Left cardiac atrium (tissue), 4 donors: ENCODE data around the gene EPS8L3. TPM values are rescaled to one million over a fixed set of nuclear protein-coding genes. Genes with fewer than 3 reads are reported as not detected.
"Not testable (repeated sequence)": the region's sequence is repeated elsewhere in the genome, so short reads cannot be mapped to it uniquely, and the experiment has no call there.

Source experiments
- ATAC-seq, 2 donors: fragments of 200-7000 bp; cut with Tn5 transposase; one replicate each; pipeline ENCODE4 v1.9.1; 2020; ENCODE audit warnings: mild to moderate bottlenecking in 2 of 2, moderate library complexity in 2 of 2
- DNase-seq: peaks from one replicate; pipeline ENCODE4 v3.0.0-alpha.2; 2020
- intact Hi-C, 2 donors: fragments of 100-400 bp; cut with DNase I; formaldehyde crosslinking; loops; one replicate each; pipeline versions ENCODE4 v1.14.1 to v1.15.1; 2022 to 2023
- total RNA-seq, 2 donors: library from RNA; stranded (reverse); fragmentation: NEBNext Ultra II Directional; extraction: Animal tissue kit (Norgen Biotek cat#: 25700); gene quantifications; one replicate each; pipeline ENCODE4 v1.2.1, GENCODE V29; 2021
- donor health status: DM: no; HTN: yes; CAD: no.
- donor health status: DM: no; HTN: yes; CAD: no; lungs with severe emphysema.
- donor health status: DM: yes; HTN: yes; CAD: no.
- donor health status: Dilated cardiomyopathy.

The EPS8L3 gene
- total RNA-seq, 2 donors from 2014 or later = not detected

- peak; percentile 37 for DNase-seq
- intact Hi-C loops = loop anchor here in 1 of 2 donors (5.0 kb wide), 1 partner anchor 128 kb away; no protein-coding TSS in a partner anchor
- peak; percentile 16 to 38 for ATAC-seq
Observed at GRCh38 chr1:109770331-109771095, 6.8 kb upstream of the EPS8L3 start.

- ATAC-seq (no peak), DNase-seq (no peak)
- intact Hi-C loops = loop anchor here in 1 of 2 donors (5.0 kb wide), 2 partner anchors 127 to 227 kb away; no protein-coding TSS in a partner anchor
Observed at GRCh38 chr1:109769330-109770078, 5.8 kb upstream of the EPS8L3 start.

- DNase-seq (peak; percentile 18), ATAC-seq (no peak)
- intact Hi-C loops = loop anchor here in 1 of 2 donors (5.0 kb wide), 1 partner anchor 227 kb away; no protein-coding TSS in a partner anchor
Observed at GRCh38 chr1:109768820-109769219, 5.1 kb upstream of the EPS8L3 start.

- ATAC-seq (no peak), DNase-seq (no peak)
- intact Hi-C loops = loop anchor here in 1 of 2 donors (5.0 kb wide), 1 partner anchor 226 kb away; no protein-coding TSS in a partner anchor
Observed at GRCh38 chr1:109768335-109768650, 4.6 kb upstream of the EPS8L3 start.

- peak; percentile 13 for DNase-seq
- intact Hi-C loops = loop anchor here in 1 of 2 donors (5.0 kb wide), 1 partner anchor 225 kb away; no protein-coding TSS in a partner anchor
- ATAC-seq = no peak
Observed at GRCh38 chr1:109767637-109768334, 4.1 kb upstream of the EPS8L3 start.

GRCh38 chr1:109766991-109767636 lies 3.4 kb upstream of the EPS8L3 start:
- ATAC-seq = not testable (repeated sequence)
- intact Hi-C loops = loop anchor here in 1 of 2 donors (5.0 kb wide), 1 partner anchor 225 kb away; no protein-coding TSS in a partner anchor
- peak; percentile 13 for DNase-seq

- intact Hi-C loops = loop anchor here in 1 of 2 donors (5.0 kb wide), 1 partner anchor 224 kb away; no protein-coding TSS in a partner anchor
- ATAC-seq (no peak), DNase-seq (peak; percentile 10)
Observed at GRCh38 chr1:109765896-109766615, 2.3 kb upstream of the EPS8L3 start.

GRCh38 chr1:109765483-109765815 lies 1.7 kb upstream of the EPS8L3 start:
- ATAC-seq (no peak), DNase-seq (no peak)

GRCh38 chr1:109764561-109765482 lies 1.1 kb upstream of the EPS8L3 start:
- ATAC-seq (no peak), DNase-seq (peak; percentile 13)
- intact Hi-C loops = loop anchor here in 1 of 2 donors (5.0 kb wide), 1 partner anchor 223 kb away; no protein-coding TSS in a partner anchor

More at GRCh38 chr1:109765483-109765815, 1.7 kb upstream of the EPS8L3 start:
- intact Hi-C loops = loop anchor here in 1 of 2 donors (5.0 kb wide), 1 partner anchor 223 kb away; no protein-coding TSS in a partner anchor

- ATAC-seq (no peak), DNase-seq (peak; percentile 15)
- intact Hi-C loops = no loop called here
Observed at GRCh38 chr1:109762821-109763645, 690 bp downstream of the EPS8L3 start.

GRCh38 chr1:109762039-109762585 lies 1.6 kb downstream of the EPS8L3 start:
- DNase-seq = peak; percentile 14
- no peak for ATAC-seq
- intact Hi-C loops = no loop called here

GRCh38 chr1:109761227-109762038 lies 2.3 kb downstream of the EPS8L3 start:
- peak; percentile 26 for DNase-seq
- peak; percentile 58 to 80 for ATAC-seq
- intact Hi-C loops = no loop called here

GRCh38 chr1:109760581-109761226 lies 3.0 kb downstream of the EPS8L3 start:
- DNase-seq (peak; percentile 10), ATAC-seq (no peak)
- intact Hi-C loops = no loop called here

GRCh38 chr1:109759513-109760334 lies 4.0 kb downstream of the EPS8L3 start:
- intact Hi-C loops = no loop called here
- ATAC-seq = no peak
- DNase-seq = peak; percentile 6
